HCT116 (cell line): ENCODE results near the gene LMNTD2.

ENCODE experiments used
- ATF3 ChIP-seq: IDR thresholded peaks from 2 replicates; pipeline ENCODE4 v1.6.1; 2012
- CBX3 ChIP-seq: IDR thresholded peaks from 2 replicates; pipeline ENCODE4 v1.6.1; 2012; ENCODE audit warnings: low read depth
- CTCF ChIP-seq, 3 experiments: fragments of 200-600 bp in 1 of 3; sonication (generic) in 1 of 3; IDR thresholded peaks in 2 of 3; conservative IDR thresholded peaks in 1 of 3; 2 replicates each; pipeline ENCODE4 v1.5.1; 2012 to 2017; ENCODE audit warnings: low read depth in 2 of 3, low read length in 2 of 3, antibody characterized with exemption in 1 of 3, borderline replicate concordance in 1 of 3, control low read depth in 1 of 3, mild to moderate bottlenecking in 1 of 3, mixed read lengths in 1 of 3, mixed run types in 1 of 3, moderate library complexity in 1 of 3; ENCODE audit not compliant: insufficient read depth in 1 of 3
- EGR1 ChIP-seq: IDR thresholded peaks from 2 replicates; pipeline ENCODE4 v1.6.1; 2012; ENCODE audit warnings: low read depth
- FOSL1 ChIP-seq: IDR thresholded peaks from 2 replicates; pipeline ENCODE4 v1.6.1; 2012; ENCODE audit warnings: low read depth
- JUND ChIP-seq: IDR thresholded peaks from 2 replicates; pipeline ENCODE4 v1.6.1; 2012
- MAX ChIP-seq: IDR thresholded peaks from 2 replicates; pipeline ENCODE4 v1.6.1; 2012
- POLR2A ChIP-seq: IDR thresholded peaks from 2 replicates; pipeline ENCODE4 v1.7.0; 2011; ENCODE audit warnings: borderline replicate concordance; ENCODE audit not compliant: insufficient read depth, insufficient read length; ENCODE audit errors: extremely low read depth
- RAD21 ChIP-seq: IDR thresholded peaks from 2 replicates; pipeline ENCODE4 v1.6.1; 2012; ENCODE audit warnings: low read depth, mild to moderate bottlenecking
- REST ChIP-seq: IDR thresholded peaks from 2 replicates; pipeline ENCODE4 v1.6.1; 2012; ENCODE audit warnings: low read depth
- SIN3A ChIP-seq: IDR thresholded peaks from 2 replicates; pipeline ENCODE4 v1.6.1; 2012; ENCODE audit warnings: low read depth
- SP1 ChIP-seq: IDR thresholded peaks from 2 replicates; pipeline ENCODE4 v1.6.1; 2012; ENCODE audit warnings: low read depth
- SRF ChIP-seq: IDR thresholded peaks from 2 replicates; pipeline ENCODE4 v1.6.1; 2012; ENCODE audit warnings: low read depth
- ZNF274 ChIP-seq: fragments of 200-500 bp; sonication (Bioruptor generic); IDR thresholded peaks from 2 replicates; pipeline ENCODE4 v1.6.1; 2014; ENCODE audit warnings: mild to moderate bottlenecking, low read depth, low read length, inconsistent platforms

GRCh38 chr11:601573-602245 is 41.2 kb upstream of the LMNTD2 start:
- TF ChIP-seq POLR2A: no peak
- TF ChIP-seq CTCF (IDR thresholded peaks at IDR 0.05 in 2 of 3, conservative IDR thresholded peaks at IDR 0.05 in 1 of 3; ENCODE audit: borderline replicate concordance in 1 of 3, insufficient read depth in 1 of 3, low read depth in 2 of 3, low read length in 2 of 3): no peak
- no peak for TF ChIP-seq EGR1
- no peak for TF ChIP-seq REST
- TF ChIP-seq SP1: no peak
- TF ChIP-seq JUND: no peak
- TF ChIP-seq MAX: no peak
- TF ChIP-seq RAD21: no peak
- no peak for TF ChIP-seq ZNF274
- no peak for TF ChIP-seq CBX3
- no peak for TF ChIP-seq SIN3A
- TF ChIP-seq ATF3: no peak
- TF ChIP-seq FOSL1: no peak
- no peak for TF ChIP-seq SRF
